Breast epithelium (tissue), 4 donors: ENCODE data around the gene PLPPR1. TPM values are rescaled to one million over a fixed set of nuclear protein-coding genes. Genes with fewer than 3 reads are reported as not detected.
"Not testable (repeated sequence)": the region's sequence is repeated elsewhere in the genome, so short reads cannot be mapped to it uniquely, and the experiment has no call there.

Experiments
- DNase-seq, 2 donors: peaks; one replicate each; pipeline ENCODE4 v3.0.0-alpha.2; 2019; ENCODE audit warnings: low spot score in 2 of 2
- H3K27ac ChIP-seq, 2 donors: fragments of 200-600 bp; sonication (generic) in 1 of 2; one replicate each; pipeline ENCODE4 v1.5.1; 2016 to 2019; ENCODE audit warnings: mild to moderate bottlenecking in 1 of 2
- H3K27me3 ChIP-seq, 2 donors: fragments of 200-600 bp; sonication (generic) in 1 of 2; one replicate each; pipeline versions ENCODE4 v1.5.1 to v1.6.0; 2017 to 2019; ENCODE audit warnings: control low read depth in 1 of 2, mild to moderate bottlenecking in 1 of 2
- H3K36me3 ChIP-seq: fragments of 200-600 bp; one replicate; pipeline ENCODE4 v1.5.1; 2019
- H3K4me1 ChIP-seq, 2 donors: fragments of 200-600 bp; sonication (generic); one replicate each; pipeline ENCODE4 v1.5.1; 2016 to 2019; ENCODE audit warnings: control low read depth in 1 of 2
- H3K4me3 ChIP-seq, 3 donors: fragments of 200-600 bp; sonication (generic); 1 replicate in 2 of 3; 2 replicates in 1 of 3; pipeline ENCODE4 v1.5.1; 2016 to 2019; ENCODE audit warnings: mild to moderate bottlenecking in 3 of 3, moderate library complexity in 2 of 3
- H3K9me3 ChIP-seq, 2 donors: fragments of 200-600 bp; sonication (generic) in 1 of 2; one replicate each; pipeline ENCODE4 v1.5.1; 2016 to 2019; ENCODE audit warnings: control low read depth in 1 of 2
- CTCF ChIP-seq, 3 donors: fragments of 450-650 bp; IDR thresholded peaks; one replicate each; pipeline ENCODE4 v1.5.1; 2016 to 2017; ENCODE audit warnings: antibody characterized with exemption in 3 of 3, mild to moderate bottlenecking in 3 of 3, moderate library complexity in 3 of 3
- POLR2A ChIP-seq: fragments of 450-650 bp; IDR thresholded peaks from one replicate; pipeline ENCODE4 v1.6.1; 2016; ENCODE audit warnings: antibody characterized with exemption, mild to moderate bottlenecking, moderate library complexity
- POLR2AphosphoS5 ChIP-seq, 3 donors: sonication (generic); formaldehyde crosslinking; IDR thresholded peaks; one replicate each; pipeline ENCODE4 v1.6.1; 2017; ENCODE audit warnings: antibody characterized with exemption in 3 of 3
- intact Hi-C: fragments of 100-400 bp; cut with DNase I; formaldehyde crosslinking; loops from one replicate; pipeline ENCODE4 v1.15.1; 2023; ENCODE audit warnings: low total_unique reads
- total RNA-seq, 3 donors: library from RNA; depleted of rRNA; stranded (reverse); fragments of >200 nt; gene quantifications; one replicate each; pipeline ENCODE4 v1.1.0, GENCODE V29; 2016

The PLPPR1 gene
- total RNA-seq, 3 donors from 2014 or later, result 0.66 to 2.2 TPM; not detected in 1

GRCh38 chr9:101269591-101270283 lies 241.2 kb downstream of the PLPPR1 start:
- TF ChIP-seq POLR2AphosphoS5 (IDR thresholded peaks at IDR 0.05) (no peak), CTCF (IDR thresholded peaks at IDR 0.05) (no peak), POLR2A (no peak)
- Histone ChIP-seq H3K4me1 (no peaks in the 10 kb centered on the region), H3K9me3 (no peaks in the 10 kb centered on the region), H3K4me3 (no peak overlapping the region), H3K27ac (no peak overlapping the region), H3K36me3 (no peaks in the 10 kb centered on the region), H3K27me3 (no peaks in the 10 kb centered on the region)
- intact Hi-C loops, result no loop called here
- DNase-seq, result no peak

GRCh38 chr9:101270302-101270701 lies 241.8 kb downstream of the PLPPR1 start:
- intact Hi-C loops, result no loop called here
- H3K27me3 ChIP-seq, result no peaks in the 10 kb centered on the region
- DNase-seq, result no peak
- H3K36me3 ChIP-seq, result no peaks in the 10 kb centered on the region
- H3K4me1 ChIP-seq, result no peaks in the 10 kb centered on the region
- TF ChIP-seq CTCF (IDR thresholded peaks at IDR 0.05), result no peak
- no peak for TF ChIP-seq POLR2A
- TF ChIP-seq POLR2AphosphoS5 (IDR thresholded peaks at IDR 0.05), result no peak
- H3K9me3 ChIP-seq, result no peaks in the 10 kb centered on the region
- H3K4me3 ChIP-seq, result no peak overlapping the region
- H3K27ac ChIP-seq, result no peak overlapping the region

GRCh38 chr9:101271102-101271501 lies 242.6 kb downstream of the PLPPR1 start:
- Histone ChIP-seq H3K27ac (no peak overlapping the region), H3K36me3 (no peaks in the 10 kb centered on the region), H3K27me3 (no peaks in the 10 kb centered on the region), H3K4me3 (no peak overlapping the region), H3K4me1 (no peaks in the 10 kb centered on the region), H3K9me3 (no peaks in the 10 kb centered on the region)
- intact Hi-C loops, result no loop called here
- DNase-seq, result no peak
- TF ChIP-seq POLR2A (no peak), POLR2AphosphoS5 (IDR thresholded peaks at IDR 0.05) (no peak), CTCF (IDR thresholded peaks at IDR 0.05) (no peak)

- Histone ChIP-seq H3K27ac (no peak overlapping the region), H3K4me3 (no peak overlapping the region), H3K4me1 (no peaks in the 10 kb centered on the region), H3K36me3 (no peaks in the 10 kb centered on the region), H3K27me3 (no peaks in the 10 kb centered on the region), H3K9me3 (no peaks in the 10 kb centered on the region)
- TF ChIP-seq CTCF (IDR thresholded peaks at IDR 0.05), result no peak
- no peak for TF ChIP-seq POLR2A
- TF ChIP-seq POLR2AphosphoS5 (IDR thresholded peaks at IDR 0.05), result no peak
- no peak for DNase-seq
- intact Hi-C loops, result no loop called here
Observed at GRCh38 chr9:101274971-101275768, 246.6 kb downstream of the PLPPR1 start.

GRCh38 chr9:101275769-101276250 lies 247.3 kb downstream of the PLPPR1 start:
- Histone ChIP-seq H3K4me3 (no peak overlapping the region), H3K27me3 (no peaks in the 10 kb centered on the region), H3K36me3 (no peaks in the 10 kb centered on the region), H3K9me3 (no peaks in the 10 kb centered on the region), H3K27ac (no peak overlapping the region), H3K4me1 (no peaks in the 10 kb centered on the region)
- intact Hi-C loops, result no loop called here
- no peak for DNase-seq
- no peak for TF ChIP-seq CTCF (IDR thresholded peaks at IDR 0.05)
- no peak for TF ChIP-seq POLR2AphosphoS5 (IDR thresholded peaks at IDR 0.05)

GRCh38 chr9:101291043-101291442 lies 262.5 kb downstream of the PLPPR1 start:
- DNase-seq, intact Hi-C loops, H3K4me1 ChIP-seq, H3K27ac ChIP-seq, H3K36me3 ChIP-seq, H3K4me3 ChIP-seq, H3K27me3 ChIP-seq, H3K9me3 ChIP-seq: not testable (repeated sequence)
